HG02571 (cell line): ENCODE results near the gene NR2C1.

Experiments
- ATAC-seq: cut with Tn5 transposase; IDR thresholded peaks from one replicate; pipeline ENCODE4 v1.9.1; 2021; ENCODE audit warnings: mild to moderate bottlenecking, moderate library complexity; ENCODE audit not compliant: unreplicated experiment

The NR2C1 gene

DNA sequence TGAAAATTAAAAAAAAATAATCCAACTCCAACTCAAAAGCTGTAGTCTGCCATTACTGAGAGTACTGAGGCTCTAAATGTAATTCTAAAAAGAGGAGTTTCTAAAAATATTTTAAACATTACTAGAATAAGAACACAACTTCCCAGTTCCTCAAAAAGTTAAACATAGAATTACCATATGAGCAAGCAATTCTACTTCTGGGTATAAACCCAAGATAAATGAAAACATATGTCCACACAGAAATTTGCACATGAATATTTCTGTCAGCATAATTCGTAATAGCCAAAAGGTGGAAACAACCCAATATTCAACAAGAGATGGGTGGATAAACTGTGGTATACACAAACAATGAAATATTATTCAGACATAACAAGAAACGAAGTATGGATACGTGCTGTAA is 15.0 kb upstream of the NR2C1 start:
- peak; percentile 60 for ATAC-seq

DNA sequence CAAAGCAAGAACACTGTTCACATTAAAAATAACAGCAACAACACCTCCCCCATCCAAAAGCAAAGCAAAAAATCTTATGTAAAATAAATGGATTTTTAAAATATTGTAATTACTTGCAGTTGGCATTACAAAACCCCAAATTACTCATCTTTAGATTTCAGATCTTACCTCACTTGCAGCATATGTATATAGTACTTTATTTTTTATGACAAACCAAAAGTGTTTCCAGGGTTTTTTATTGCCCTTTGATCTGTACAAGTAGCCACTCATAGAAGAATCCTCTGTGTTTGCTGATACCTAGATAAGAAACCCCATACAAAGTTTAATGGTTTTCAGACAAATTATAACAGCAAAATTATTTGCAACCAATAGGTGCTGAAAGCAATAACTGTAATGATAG is 12.2 kb upstream of the NR2C1 start:
- ATAC-seq: no peak

DNA sequence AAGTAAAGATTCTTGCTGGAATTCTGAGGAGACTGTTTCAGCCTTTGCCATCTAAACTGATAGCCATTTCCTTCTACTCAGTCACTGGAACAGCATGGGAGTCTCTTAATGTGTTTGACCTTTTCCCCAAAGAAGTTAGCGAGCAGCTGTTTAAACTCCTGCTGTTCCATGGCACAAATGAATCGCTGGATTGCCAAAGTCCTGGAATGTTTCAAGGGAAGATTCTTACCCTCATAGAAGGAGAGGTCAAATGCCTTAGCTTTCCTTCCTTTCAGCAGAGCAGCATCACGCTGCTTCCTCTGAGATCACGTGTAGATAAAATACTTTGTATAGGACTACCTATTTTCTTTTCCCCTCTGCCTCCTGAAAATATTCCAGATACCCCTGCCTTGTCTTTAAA is 10.5 kb upstream of the NR2C1 start:
- no peak for ATAC-seq

DNA sequence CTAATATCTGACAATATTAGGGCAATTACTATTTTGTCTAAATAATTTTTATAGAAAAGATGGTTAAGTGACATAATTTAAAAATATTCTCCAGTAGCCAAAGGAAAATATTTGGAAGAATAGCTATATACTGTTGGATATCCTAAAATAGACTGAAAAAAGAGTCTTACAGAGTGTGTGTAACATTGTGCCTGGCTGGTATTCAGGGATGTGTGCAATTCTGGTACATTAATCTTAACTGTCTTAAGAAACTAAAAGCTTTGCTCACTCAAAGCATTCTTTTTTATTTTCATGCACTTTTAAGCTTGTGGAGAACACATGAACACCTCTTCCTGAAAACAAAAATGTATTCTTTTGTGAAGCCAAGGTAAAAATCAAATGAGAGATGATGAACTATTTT is 10.1 kb upstream of the NR2C1 start:
- no peak for ATAC-seq

GRCh38 chr12:95077341-95077740 is 3.9 kb upstream of the NR2C1 start:
- ATAC-seq: no peak

DNA sequence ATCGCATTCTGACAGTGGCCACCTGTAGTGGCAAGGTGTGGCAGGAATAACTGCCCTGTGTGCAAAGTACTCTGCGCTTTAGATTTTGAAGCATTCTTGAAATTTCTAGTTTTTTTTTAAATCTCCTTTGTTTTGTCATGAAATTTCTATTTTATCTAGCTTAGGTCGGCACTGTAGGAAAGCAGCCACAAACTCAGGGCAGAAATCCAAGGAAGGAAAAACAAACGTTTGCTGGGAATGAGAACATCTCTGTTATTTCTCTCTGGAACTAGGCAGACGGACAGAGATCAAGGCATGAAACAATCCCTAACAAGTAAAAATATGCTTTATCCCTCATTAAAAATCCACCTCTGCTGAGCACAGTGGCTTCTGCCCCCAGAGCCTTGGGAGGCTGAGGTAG is 1.3 kb upstream of the NR2C1 start:
- no peak for ATAC-seq

DNA sequence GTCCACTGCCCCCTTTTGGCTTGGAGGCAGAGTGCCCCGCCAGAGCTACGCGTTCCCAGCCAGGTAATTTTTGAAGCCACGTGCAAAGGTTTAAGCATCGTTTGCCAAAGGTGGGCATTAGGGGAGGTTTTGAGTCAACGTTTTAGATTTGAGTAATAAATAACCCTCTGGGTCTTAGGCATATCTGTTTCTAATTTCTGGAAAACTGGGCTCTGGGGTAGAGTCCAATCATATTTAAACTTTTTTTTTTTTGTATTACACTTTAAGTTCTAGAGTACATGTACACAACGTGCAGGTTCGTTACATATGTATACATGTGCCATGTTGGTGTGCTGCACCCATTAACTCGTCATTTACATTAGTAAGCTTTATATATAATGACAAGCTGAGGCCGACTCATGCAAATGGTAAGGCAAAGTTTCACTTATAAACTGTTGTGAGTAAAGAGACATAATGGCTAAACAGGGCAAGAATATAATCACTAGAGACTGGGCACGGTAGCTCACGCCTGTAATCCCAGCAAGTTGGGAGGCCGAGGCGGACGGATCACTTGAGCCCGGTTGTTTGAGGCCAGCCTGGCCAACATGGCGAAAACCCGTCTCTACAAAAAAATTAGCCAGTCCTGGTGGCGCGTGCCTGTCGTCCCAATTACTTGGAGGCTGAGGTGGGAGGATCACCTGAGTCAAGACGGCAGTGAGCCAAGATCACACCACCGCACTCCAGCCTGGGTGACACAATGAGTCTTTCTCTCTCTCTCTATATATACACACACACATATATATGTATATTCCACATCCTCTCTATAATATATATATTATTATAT is 491 bp upstream of the NR2C1 start:
- no peak for ATAC-seq

- ATAC-seq: no peak
Measured at GRCh38 chr12:95070378-95070777, 3.0 kb downstream of the NR2C1 start.

DNA sequence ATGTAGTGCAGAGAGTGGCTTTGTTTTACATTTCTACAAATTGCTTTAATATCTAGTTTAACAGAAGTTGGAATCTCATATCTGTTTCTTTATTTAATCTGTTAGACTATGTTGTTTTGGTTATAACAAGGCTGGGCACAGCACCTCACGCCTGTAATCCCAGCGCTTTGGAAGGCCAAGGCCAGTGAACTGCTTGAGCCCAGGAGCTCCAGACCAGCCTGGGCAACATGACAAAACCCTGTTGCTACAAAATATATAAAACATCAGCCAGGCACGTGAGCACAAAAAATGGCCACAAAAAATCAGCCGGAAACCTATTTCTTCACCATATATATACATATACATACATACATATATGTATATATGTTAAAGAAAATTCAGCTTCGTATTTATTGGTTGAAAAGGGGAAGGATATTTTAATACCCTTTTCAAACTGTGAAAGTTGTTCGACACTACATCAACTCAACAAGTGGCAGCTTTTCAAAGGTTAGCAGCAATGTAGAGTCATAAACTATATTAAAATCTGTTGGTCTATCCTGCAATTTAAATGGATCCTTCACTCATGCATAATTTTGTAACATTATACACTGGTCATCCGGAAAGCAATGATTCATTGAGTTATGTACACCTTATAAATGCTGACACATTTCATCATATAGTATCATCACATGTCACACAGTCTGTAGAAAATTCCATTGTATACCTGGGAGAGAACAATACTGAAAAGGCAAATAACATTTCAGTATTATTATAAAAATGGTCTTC is 7.1 kb downstream of the NR2C1 start:
- no peak for ATAC-seq

- no peak for ATAC-seq
Measured at GRCh38 chr12:95060951-95061350, 12.5 kb downstream of the NR2C1 start.

- no peak for ATAC-seq
Measured at GRCh38 chr12:95059984-95060383, 13.4 kb downstream of the NR2C1 start.

GRCh38 chr12:95057424-95057823 is 16.0 kb downstream of the NR2C1 start:
- no peak for ATAC-seq

DNA sequence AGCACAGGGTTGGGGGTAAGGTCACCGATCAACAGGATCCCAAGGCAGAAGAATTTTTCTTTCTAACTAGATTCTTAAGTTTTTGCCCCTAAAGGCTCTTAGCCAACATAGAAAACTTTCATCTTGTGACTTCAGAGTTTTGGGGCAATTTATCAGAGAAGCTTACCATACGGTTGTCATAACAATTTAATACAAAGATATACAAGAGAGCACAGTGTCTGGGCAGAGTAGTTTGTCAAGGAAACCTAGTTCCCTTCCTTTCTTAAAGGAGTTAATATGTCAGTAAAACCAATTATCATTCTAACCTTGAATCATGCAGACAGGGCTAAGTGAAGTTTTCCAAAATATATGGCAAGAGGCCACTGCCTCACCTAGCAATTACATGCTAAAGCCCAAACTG is 18.4 kb downstream of the NR2C1 start:
- ATAC-seq: no peak

DNA sequence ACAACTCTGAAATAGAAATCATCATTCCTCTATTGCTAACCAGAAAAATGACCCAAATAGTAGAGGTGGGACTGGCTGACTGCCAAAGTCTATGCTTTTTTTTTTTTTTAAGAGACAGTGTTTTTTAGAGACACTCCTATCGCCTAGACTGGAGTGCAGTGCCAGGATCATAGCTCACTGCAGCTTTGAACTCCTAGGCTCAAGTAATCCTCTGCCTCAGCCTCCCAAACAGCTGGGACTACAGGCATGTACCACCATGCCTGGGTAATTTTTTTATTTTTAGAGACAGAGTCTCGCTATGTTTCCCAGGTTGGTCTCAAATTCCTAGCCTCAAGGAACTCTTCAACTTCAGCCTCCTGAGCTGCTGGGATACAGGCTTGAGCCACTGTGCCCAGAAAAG is 19.2 kb downstream of the NR2C1 start:
- no peak for ATAC-seq

DNA sequence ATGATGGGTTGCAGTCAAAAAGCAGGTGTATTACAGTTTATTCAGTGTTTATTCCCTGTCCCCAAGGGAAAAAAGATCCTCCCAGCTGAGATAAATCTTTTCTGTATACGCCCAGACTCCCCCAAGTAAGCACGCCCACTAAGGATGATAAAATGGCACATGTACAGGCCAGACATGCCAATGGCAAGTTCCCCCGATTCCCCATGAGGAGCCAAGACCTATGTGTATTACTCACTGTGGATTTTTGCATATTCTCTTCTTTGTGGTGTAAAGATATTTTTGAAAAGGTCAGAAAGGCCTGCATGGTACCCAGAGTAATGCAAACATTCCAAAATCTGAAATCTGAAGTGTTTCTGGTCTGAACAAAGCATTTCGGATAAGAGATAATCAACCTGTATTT is 22.2 kb downstream of the NR2C1 start:
- no peak for ATAC-seq

GRCh38 chr12:95037906-95038305 is 35.5 kb downstream of the NR2C1 start:
- no peak for ATAC-seq

DNA sequence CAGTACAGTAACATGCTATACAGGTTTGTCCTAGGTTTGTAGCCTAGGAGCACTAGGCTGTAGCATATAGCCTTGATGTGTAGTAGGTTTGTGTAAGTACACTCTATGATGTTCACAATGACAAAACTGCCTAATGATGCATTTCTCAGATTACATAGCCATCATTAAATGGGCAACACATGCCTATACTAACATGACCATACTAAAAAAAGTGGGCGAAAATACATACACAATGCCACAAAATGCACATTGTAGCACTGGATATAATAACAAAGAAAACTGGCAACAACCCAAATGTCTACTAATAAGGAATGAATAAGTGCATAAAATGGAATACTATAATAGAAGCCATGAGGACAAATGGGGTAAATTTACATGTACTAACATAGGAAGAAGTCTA is 38.7 kb downstream of the NR2C1 start:
- no peak for ATAC-seq

DNA sequence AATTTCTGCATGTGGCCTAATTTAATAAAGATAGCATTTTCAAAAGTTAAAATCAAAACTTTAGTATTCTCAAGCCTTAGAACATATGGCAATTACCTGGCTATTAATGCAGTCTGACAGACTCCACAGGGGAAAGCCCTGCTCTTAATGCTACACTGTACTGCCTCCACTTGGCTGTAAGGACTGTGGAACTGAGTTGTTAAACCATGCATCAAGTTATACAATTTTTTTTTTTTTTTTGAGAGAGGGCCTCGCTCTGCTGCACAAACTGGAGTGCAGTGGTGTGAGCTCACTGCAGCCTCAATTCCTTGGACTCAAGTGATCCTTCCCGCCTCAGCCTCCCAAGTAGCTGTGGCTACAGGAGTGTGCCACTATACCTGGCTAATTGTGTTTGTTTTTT is 50.9 kb downstream of the NR2C1 start:
- no peak for ATAC-seq

DNA sequence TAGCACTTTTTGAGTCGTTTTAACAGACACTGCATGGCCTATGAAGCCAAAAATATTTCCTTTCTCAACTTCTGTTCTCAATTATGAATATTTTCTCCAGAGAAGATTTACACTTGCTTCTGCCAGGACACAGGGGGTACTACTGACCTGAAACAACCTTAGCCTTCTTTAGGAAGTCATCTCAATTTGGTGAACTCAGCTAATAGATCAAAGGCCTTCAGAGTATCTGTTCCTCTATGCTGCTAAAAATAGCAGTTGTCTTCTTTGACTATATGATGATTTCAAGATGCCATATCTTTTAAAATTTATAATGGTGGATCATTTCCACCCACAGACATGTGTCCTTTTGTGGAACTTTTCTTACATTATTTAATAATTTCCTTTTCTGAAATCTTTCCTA is 55.9 kb downstream of the NR2C1 start:
- no peak for ATAC-seq

- ATAC-seq: no peak
Measured at GRCh38 chr12:95016120-95016519, 57.3 kb downstream of the NR2C1 start.

DNA sequence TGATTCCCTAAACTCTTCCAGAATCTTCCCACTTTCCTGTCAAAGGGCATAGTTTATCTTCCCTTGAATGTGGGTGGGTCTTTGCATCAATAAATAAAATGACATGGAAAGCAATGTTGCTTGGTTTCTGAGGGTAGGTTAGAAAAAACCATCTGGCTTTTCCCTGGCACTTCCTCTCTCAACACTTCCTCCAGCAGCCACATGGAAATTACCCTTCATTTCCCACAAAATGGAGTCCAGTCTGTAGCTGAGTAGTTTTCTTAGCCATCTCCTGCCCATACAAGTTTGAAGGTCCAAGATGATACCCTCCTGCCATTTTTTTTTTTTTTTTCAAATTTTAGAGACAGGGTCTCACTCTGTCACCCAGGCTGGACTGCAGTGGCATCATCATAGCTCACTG is 58.9 kb downstream of the NR2C1 start:
- no peak for ATAC-seq

DNA sequence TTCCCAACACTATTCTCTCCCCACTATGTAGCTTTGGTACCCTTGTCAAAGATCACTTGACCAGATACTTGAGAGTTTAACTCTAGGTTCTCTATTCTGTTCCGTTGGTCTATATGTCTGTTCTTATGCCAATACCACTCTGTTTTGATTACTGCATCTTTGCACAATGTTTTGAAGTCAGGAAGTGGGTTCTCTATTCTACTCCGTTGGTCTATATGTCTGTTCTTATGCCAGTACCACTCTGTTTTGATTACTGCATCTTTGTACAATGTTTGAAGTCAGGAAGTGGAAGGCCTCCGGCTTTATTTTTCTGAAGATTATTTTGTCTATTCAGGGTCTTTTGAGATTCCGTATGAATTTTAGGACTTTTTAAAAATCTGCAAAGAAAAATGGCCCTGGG is 67.2 kb downstream of the NR2C1 start:
- no peak for ATAC-seq
